Occipital lobe (tissue), 2 donors: ENCODE measurements around the gene FBXW8. TPM values are rescaled to one million over a fixed set of nuclear protein-coding genes. Genes with fewer than 3 reads are reported as not detected.

Source experiments
- DNase-seq: peaks from one replicate; lab custom pipeline; 2025; lab: John Stamatoyannopoulos, UW
- total RNA-seq: library from RNA; depleted of rRNA; stranded (reverse); fragments of >200 nt; gene quantifications from one replicate; pipeline ENCODE4 v1.2.3, GENCODE V29; 2014

The FBXW8 gene
- total RNA-seq, 1 donor from 2014 or later = 11.9 TPM

DNA sequence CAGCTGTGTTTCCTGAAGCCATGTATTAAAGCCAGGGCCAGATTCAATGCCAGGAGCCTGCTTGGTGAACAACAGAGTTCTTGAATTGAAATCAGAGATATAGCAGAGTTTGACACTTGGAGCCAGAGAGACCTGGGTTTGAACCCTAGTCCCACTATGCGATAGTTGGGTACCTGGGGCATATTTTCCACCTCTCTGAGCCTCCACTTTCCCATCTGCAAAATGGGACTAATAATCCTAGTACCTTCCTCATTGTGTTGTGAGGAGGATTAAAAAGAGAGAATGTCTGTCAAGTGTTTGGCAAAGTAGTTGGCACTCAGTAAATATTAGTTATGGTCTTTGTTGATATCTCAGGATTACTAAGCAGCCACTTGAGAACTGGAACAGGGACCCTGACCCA, 23.5 kb upstream of the FBXW8 start:
- DNase-seq = no peak

DNA sequence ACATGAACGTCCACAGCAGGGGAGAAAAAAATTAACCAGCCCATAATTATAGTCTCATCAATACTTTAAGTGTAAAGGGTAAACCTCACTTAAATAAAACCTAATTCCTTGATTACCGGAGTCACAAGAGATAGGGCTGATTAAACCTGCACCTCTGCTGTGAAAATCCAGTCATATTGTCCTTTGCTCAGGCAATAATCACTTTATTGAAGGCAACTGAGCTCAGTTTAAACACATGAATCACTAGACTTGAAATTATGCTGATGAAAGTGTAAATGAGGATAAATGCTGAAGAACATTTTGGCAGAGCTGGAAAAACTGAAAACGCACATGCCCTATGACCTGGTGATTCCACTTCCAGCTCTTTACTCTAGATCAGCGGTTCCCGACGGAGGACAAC, 22.9 kb upstream of the FBXW8 start:
- no peak for DNase-seq

DNA sequence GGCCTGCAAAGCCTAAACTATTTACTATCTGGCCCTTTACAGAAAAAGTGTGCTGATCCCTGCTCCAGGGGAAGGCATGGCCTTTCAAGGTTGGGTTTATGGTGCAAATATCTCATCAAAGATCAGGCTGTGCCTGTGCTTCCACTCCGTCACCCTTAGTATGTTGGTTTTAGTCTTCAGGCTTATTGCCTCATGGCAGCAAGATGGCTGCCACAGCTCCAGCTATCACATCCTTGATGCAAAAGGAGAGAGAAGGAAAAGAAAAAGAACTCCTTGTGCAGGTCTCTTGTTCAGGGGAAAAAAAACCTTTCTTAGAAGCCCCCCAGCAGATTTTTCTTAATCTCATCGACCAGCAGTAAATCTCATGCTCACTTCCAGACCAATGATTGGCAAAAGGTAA, 20.4 kb upstream of the FBXW8 start:
- no peak for DNase-seq

GRCh38 chr12:116891019-116891418, 19.7 kb upstream of the FBXW8 start:
- DNase-seq = no peak

DNA sequence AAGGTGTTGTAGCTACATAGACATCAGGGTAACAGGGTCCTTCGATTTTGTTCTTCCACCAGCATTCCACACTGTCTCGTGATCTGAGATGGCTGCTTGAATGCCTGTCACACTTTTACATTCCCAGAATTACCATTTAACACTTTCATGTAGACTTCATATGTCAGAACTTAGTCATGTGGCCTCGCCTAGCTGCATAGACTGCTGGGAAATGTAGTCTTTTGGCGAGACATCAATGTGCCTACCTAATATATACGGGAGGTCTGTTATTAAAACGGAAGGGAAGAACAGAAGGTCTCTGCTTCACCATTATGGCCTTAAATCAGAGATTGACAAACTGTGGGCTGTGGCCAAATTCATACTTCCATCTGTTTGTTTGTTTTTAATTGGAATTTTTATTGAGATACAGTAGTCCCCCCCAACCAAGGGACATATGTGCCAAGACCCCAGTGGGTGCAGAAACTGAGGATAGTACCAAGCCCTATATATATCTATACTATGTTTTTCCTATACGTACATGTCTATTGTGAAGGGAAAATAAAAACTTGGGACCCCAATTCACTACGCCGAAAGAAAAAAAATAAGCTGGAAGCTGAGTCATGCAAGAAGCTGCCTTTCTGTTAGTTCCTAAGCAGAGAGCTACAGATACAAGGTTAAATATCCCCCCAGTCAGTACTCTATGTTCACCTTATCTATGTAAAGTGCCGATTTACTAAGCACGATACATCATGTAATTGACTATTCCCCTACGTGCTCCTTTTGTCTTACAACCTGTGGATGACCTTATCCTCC, 18.2 kb upstream of the FBXW8 start:
- no peak for DNase-seq

- no peak for DNase-seq
These were observed 15.8 kb upstream of the FBXW8 start for GRCh38 chr12:116894913-116895312.

DNA sequence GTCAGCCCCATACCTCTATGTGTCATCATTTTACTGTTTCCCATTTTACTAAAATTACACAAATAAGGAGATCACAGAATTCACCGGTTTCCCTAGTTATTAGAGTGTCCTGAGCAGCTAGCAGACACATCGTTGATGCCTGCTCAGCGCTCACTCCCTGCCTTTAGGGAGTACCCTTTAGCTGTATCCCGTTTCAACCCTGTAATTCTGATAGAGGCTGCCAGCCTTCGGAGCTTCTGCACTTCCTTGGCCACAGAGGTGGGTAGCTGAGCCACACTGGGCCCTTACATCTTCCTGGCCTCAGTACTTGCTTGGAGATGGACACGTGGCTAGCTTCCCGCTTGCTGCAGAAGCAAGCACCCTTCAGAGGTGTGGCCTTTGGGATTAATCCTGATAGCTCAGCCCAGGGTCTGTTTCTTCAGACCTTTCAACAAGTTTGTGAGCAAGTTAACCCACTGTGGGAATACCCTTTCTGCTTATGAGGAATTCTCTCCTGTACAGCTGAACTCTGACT, 14.3 kb upstream of the FBXW8 start:
- DNase-seq = no peak

DNA sequence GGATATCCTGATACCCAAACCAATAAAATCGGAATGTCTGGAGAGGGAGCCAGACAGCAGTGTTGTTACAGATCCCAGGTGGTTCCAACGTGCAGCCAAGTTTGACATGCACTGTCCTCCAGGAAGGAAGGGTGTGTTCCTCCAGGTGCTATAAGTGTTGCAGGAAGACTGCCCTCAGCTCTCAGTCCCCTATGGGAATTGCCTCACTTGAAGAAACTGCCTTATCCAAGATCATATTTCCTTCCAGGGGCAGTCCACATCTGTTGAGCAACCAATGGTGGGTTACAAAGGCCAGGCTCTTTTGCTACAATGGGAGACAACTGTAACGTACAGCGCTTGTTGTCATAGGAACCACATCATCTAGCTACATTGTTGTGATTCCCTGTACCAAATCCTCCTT, 13.3 kb upstream of the FBXW8 start:
- no peak for DNase-seq

DNA sequence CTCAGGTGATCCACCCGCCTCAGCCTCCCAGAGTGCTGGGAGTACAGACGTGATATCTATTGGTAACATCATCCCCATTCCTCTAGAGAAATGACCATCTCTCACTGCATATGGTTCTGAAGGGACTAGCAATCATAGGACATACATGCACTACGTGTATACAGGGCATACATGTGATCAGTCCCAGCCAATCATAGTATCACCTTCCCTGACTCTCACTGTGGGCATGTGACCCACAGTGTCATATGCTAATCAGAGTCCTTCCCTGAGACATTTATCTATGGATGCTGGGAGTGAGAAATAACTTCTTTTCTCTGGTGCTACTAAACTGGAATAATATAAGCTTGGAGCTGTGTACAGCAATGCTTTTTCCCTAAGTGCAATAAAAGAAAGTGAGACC, 12.1 kb upstream of the FBXW8 start:
- no peak for DNase-seq

DNA sequence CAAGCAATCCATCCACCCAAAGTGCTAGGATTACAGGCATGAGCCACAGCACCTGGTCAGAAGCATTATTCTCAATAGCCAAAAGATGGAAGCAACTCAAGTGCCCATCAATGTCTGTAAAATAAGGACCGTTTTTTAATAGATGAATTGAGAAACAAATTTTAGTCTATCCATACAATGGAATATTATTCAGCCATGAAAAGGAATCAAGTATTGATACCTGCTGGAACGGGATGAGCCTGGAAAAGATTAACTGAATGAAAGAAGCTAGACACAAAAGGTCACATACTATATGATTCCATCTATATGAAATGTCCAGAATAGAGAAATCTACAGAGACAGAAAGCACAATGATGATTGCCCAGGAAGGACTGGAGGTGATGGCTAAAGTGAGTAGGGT, 9.1 kb upstream of the FBXW8 start:
- DNase-seq = no peak

GRCh38 chr12:116903818-116904217, 6.9 kb upstream of the FBXW8 start:
- DNase-seq = no peak

- no peak for DNase-seq
These were observed 4.5 kb upstream of the FBXW8 start for GRCh38 chr12:116906285-116906684.

GRCh38 chr12:116910280-116910644, 488 bp upstream of the FBXW8 start:
- no peak for DNase-seq

DNA sequence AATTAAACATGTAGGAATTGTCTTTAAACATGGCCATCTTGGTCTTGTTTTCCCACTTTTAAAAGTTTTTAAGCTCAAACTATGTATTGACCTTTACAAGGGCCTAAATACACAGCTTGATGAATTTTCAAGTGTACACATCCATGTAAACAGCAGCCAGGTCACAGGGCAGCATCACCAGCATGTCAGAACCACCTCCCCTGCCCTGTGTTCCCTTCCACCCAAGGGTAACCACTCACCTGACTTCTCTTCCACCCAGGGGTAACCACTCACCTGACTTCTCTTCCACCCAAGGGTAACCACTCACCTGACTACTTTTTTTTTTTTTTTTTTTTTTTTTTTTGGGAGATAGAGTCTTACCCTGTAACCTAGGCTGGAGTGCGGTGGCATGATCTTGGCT, 4.6 kb downstream of the FBXW8 start:
- no peak for DNase-seq

DNA sequence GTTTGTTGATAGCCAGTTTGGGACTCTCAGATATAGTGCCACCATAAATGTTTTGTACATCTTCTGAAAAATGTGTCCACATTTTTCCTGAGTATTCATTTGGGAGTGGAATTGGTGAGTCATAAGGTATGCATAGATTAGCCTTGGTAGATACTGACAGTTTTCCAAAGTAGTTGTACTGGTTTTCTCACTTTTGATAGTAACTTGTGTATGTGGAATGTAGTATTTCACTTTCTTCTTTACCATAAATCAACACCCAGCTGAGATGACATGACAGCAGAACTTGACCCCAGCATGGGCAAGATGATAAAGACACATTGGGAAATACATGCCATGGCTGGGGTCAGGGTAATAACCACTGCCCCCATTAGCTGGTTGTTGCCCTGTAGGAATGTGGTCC, 5.4 kb downstream of the FBXW8 start:
- no peak for DNase-seq

- DNase-seq = no peak
These were observed 6.0 kb downstream of the FBXW8 start for GRCh38 chr12:116916714-116917114.

- no peak for DNase-seq
These were observed 7.7 kb downstream of the FBXW8 start for GRCh38 chr12:116918464-116918863.

DNA sequence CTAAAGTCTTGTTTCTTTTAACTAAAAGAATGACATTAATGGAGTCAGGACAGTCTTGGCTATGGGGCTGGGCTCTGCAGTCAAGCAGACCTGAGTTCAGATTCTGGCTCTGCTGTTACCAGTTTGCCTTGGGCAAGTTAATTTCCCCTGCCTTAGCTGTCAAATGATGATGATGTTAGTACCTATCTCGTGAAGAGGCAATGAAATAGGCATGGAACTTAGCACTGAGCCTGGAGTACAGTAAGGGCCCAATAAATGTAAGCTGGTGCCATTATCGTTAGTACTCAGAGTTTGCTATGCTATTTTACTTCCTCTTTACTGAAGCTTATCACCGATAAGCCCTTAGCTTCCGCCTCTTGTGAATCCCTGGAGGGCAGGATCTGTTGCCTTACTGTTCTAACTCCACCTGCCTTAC, 8.5 kb downstream of the FBXW8 start:
- no peak for DNase-seq

GRCh38 chr12:116919706-116920485, 9.1 kb downstream of the FBXW8 start:
- DNase-seq = no peak

GRCh38 chr12:116920939-116921338, 10.2 kb downstream of the FBXW8 start:
- no peak for DNase-seq

DNA sequence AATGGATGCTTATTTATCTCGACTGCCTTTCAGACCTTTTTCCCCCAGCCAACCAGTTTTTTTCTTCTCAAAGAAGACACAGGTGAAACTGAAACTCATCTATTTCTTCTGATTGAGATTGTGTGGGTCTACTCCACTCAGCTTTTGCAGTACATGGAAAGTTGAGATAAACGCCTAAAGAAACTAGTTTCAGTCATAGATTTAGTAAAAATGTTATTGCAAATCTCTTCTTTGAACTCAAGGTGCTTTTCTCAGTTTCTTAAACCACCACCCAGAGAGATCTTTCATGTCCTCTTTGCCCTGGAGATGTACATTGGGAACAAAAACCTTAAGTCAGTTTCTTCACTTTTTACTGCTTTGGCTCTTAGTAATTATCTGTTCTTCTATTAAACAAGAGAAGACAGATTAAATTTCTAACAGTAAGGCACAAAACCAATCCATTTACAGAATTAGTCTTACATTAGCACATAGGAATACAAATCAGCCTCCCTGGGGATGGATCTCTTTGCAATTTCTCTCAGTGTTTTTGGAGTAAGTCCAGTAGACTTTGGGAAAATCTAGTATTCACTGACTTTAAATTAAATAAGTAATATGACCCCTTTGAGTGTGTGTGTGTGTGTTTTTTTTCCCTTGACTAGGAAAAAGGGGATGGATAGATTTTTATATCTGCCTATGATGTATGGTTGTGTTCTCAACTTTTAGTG, 11.6 kb downstream of the FBXW8 start:
- DNase-seq = no peak
